ENCODE data around the gene SLC25A13. TPM values are rescaled to one million over a fixed set of nuclear protein-coding genes. Genes with fewer than 3 reads are reported as not detected.

Gene SLC25A13
- total RNA-seq, 1 experiment from 2014 or later = 19.5 TPM

- no peak overlapping the region for H3K9ac ChIP-seq (ENCODE audit: low read length)
- intact Hi-C loops (cut with micrococcal nuclease) = no loop called here
- no peaks in the 10 kb centered on the region for H3K9me3 ChIP-seq (ENCODE audit: low read length)
- ChIA-PET CTCF (no interaction called here), POLR2A (ENCODE audit: unreplicated experiment) (no interaction called here)
- no peaks in the 10 kb centered on the region for H3K36me3 ChIP-seq (ENCODE audit: low read depth, low read length)
- 0 out of 2 replicates have a peak, but pooled peaks cover 9% of the 10 kb centered on the region for H3K79me2 ChIP-seq (ENCODE audit: low read length)
- TF ChIP-seq EZH2 (IDR thresholded peaks at IDR 0.05; ENCODE audit: low read length, unreplicated experiment) (no peak), CTCF (conservative IDR thresholded peaks at IDR 0.05; ENCODE audit: low read depth, low read length) (no peak), EZH2phosphoT487 (IDR thresholded peaks at IDR 0.05; ENCODE audit: borderline replicate concordance, low read length) (no peak)
- no peaks in the 10 kb centered on the region for H3K27me3 ChIP-seq (ENCODE audit: low read length)
- BruUV-seq (replicated peaks) = no TSS peak
- H3K9me2 ChIP-seq (replicated peaks; ENCODE audit: low read length) = no peaks in the 10 kb centered on the region
- ATAC-seq (no peak), DNase-seq (no peak)
- H3K4me3 ChIP-seq (ENCODE audit: low read length) = no peak overlapping the region
- H4K20me1 ChIP-seq (ENCODE audit: low read length) = no peaks in the 10 kb centered on the region
- H2AFZ ChIP-seq (ENCODE audit: low read length) = no peak overlapping the region
- H3F3A ChIP-seq (ENCODE audit: low read length, unreplicated experiment) = no peaks in the 10 kb centered on the region
- H3K4me1 ChIP-seq (ENCODE audit: insufficient read depth, low read length) = no peaks in the 10 kb centered on the region
- no peak overlapping the region for H3K4me2 ChIP-seq (ENCODE audit: low read length)
- H3K27ac ChIP-seq (ENCODE audit: low read length) = no peak overlapping the region
These were observed 73.5 kb downstream of the SLC25A13 start for GRCh38 chr7:96248405-96248804.

- Histone ChIP-seq H3K9me2 (replicated peaks; ENCODE audit: low read length) (no peaks in the 10 kb centered on the region), H3K79me2 (ENCODE audit: low read length) (0 out of 2 replicates have a peak, but pooled peaks cover 9% of the 10 kb centered on the region), H3K9ac (ENCODE audit: low read length) (no peak overlapping the region), H3K4me3 (ENCODE audit: low read length) (no peak overlapping the region), H3K27me3 (ENCODE audit: low read length) (no peaks in the 10 kb centered on the region), H3K4me1 (ENCODE audit: insufficient read depth, low read length) (no peaks in the 10 kb centered on the region), H4K20me1 (ENCODE audit: low read length) (no peaks in the 10 kb centered on the region), H3K36me3 (ENCODE audit: low read depth, low read length) (no peaks in the 10 kb centered on the region), H2AFZ (ENCODE audit: low read length) (no peak overlapping the region), H3K27ac (ENCODE audit: low read length) (no peak overlapping the region), H3F3A (ENCODE audit: low read length, unreplicated experiment) (no peaks in the 10 kb centered on the region), H3K4me2 (ENCODE audit: low read length) (no peak overlapping the region), H3K9me3 (ENCODE audit: low read length) (no peaks in the 10 kb centered on the region)
- intact Hi-C loops (cut with micrococcal nuclease) = no loop called here
- ATAC-seq (no peak), DNase-seq (no peak)
- TF ChIP-seq EZH2 (IDR thresholded peaks at IDR 0.05; ENCODE audit: low read length, unreplicated experiment) = no peak
- BruUV-seq (replicated peaks) = no TSS peak
- ChIA-PET POLR2A (ENCODE audit: unreplicated experiment) (no interaction called here), CTCF (no interaction called here)
These were observed 75.0 kb downstream of the SLC25A13 start for GRCh38 chr7:96246919-96247318.

GRCh38 chr7:96244992-96245292 is 77.0 kb downstream of the SLC25A13 start:
- Histone ChIP-seq H3K79me2 (ENCODE audit: low read length) (no peaks in the 10 kb centered on the region), H3F3A (ENCODE audit: low read length, unreplicated experiment) (no peaks in the 10 kb centered on the region), H3K27ac (ENCODE audit: low read length) (no peak overlapping the region), H3K4me2 (ENCODE audit: low read length) (no peak overlapping the region), H3K27me3 (ENCODE audit: low read length) (no peaks in the 10 kb centered on the region), H3K4me1 (ENCODE audit: insufficient read depth, low read length) (no peaks in the 10 kb centered on the region), H2AFZ (ENCODE audit: low read length) (no peak overlapping the region), H4K20me1 (ENCODE audit: low read length) (no peaks in the 10 kb centered on the region), H3K9ac (ENCODE audit: low read length) (no peak overlapping the region), H3K9me2 (replicated peaks; ENCODE audit: low read length) (no peaks in the 10 kb centered on the region), H3K9me3 (ENCODE audit: low read length) (no peaks in the 10 kb centered on the region), H3K36me3 (ENCODE audit: low read depth, low read length) (no peaks in the 10 kb centered on the region), H3K4me3 (ENCODE audit: low read length) (no peak overlapping the region)
- no TSS peak for BruUV-seq (replicated peaks)
- no peak for ATAC-seq
- intact Hi-C loops (cut with micrococcal nuclease) = no loop called here
- ChIA-PET POLR2A (ENCODE audit: unreplicated experiment) (no interaction called here), CTCF (no interaction called here)
- no peak for DNase-seq
- TF ChIP-seq EZH2phosphoT487 (IDR thresholded peaks at IDR 0.05; ENCODE audit: borderline replicate concordance, low read length) = no peak
- no peak for TF ChIP-seq EZH2 (IDR thresholded peaks at IDR 0.05; ENCODE audit: low read length, unreplicated experiment)
- TF ChIP-seq CTCF (conservative IDR thresholded peaks at IDR 0.05; ENCODE audit: low read depth, low read length) = no peak
